HG03439 (cell line): ENCODE results near the gene SETD1A.

ENCODE experiments used
- ATAC-seq: cut with Tn5 transposase; IDR thresholded peaks from one replicate; pipeline ENCODE4 v1.9.1; 2021; ENCODE audit warnings: mild to moderate bottlenecking, moderate library complexity; ENCODE audit not compliant: unreplicated experiment

SETD1A gene

DNA sequence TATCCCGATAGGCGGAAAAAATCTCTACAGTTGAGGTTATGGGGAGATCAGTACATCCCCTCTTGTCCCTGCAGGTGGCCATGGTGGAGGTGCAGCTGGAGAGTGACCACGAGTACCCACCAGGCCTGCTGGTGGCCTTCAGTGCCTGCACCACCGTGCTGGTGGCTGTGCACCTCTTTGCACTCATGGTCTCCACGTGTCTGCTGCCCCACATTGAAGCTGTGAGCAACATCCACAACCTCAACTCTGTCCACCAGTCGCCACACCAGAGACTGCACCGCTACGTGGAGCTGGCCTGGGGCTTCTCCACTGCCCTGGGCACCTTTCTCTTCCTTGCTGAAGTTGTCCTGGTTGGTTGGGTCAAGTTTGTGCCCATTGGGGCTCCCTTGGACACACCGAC is 4.4 kb upstream of the SETD1A start:
- no peak for ATAC-seq

DNA sequence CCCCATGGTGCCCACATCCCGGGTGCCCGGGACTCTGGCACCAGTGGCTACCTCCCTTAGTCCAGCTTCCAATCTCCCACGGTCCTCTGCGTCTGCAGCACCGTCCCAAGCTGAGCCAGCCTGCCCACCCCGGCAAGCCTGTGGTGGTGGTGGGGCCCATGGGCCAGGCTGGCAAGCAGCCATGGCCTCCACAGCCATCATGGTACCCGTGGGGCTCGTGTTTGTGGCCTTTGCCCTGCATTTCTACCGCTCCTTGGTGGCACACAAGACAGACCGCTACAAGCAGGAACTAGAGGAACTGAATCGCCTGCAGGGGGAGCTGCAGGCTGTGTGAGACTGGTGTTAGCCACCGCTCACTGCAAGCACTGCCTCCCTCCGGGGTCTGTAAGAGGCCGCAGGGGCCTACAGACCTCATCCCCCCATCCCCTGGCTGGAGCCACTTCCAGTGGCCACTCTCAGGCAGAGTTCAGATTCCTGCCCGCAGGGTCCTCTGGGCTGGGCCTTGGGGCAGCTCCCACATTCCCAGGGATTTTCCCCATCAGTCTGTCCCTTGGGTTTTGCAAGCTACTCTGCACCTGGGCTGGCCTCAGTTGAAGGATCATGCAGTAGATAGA is 3.9 kb upstream of the SETD1A start:
- no peak for ATAC-seq

DNA sequence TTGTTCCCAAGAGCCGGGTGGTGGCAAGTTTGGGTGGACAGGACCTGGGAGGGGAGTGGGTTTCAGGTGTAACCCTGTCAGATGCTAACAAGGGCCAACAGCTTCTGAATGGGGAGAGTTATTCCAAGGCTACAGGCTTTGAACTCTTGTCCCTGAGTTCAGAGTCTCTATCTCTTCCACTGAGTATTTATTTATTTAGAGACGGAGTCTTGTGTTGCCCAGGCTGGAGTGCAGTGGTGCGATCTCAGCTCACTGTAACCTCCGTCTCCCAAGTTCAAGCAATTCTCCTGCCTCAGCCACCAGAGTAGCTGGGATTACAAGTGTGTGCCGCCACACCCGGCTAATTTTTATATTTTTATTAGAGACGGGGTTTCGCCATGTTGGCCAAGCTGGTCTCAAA is 2.6 kb upstream of the SETD1A start:
- no peak for ATAC-seq

DNA sequence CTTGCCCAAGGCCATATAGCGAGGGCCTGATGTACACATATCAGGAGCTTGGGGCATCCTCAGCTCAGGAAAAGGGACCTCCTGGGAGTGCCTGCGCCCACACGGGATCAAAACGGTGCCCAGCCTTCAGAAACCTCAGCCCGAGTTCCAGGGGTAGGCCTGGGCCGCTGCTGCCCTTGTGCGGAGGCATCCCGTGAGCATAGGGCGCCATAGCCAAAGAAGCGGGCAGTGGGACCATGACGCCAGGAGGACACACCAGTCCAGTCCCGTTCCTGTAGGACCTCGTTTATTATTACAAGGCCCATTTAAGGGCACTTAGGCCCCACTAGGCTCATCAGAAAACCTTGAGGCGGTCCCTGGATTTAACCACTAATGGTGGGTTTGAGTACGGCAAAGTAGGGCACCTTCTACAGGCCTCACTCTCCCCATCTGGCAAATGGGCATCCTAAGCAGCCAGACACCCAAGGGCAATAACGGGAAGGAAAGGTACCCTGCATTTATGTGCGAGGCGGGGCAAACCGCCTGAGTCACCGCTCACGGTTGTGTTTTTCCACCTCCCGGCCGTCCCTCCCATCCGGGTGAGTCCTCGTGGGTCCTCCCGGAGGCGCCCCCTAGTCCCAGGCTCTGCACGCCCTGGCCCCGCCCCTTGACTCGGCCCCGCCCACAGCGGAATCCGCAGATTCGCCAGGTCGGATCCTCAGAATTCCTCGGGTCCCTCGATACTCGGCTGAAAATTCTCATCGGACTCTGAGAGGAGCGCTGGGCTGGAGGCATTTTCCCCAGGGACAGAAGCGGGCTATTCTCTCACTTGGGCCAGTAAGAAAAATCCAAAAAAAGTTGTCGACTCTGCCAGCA is 726 bp upstream of the SETD1A start:
- peak; percentile 50 for ATAC-seq

DNA sequence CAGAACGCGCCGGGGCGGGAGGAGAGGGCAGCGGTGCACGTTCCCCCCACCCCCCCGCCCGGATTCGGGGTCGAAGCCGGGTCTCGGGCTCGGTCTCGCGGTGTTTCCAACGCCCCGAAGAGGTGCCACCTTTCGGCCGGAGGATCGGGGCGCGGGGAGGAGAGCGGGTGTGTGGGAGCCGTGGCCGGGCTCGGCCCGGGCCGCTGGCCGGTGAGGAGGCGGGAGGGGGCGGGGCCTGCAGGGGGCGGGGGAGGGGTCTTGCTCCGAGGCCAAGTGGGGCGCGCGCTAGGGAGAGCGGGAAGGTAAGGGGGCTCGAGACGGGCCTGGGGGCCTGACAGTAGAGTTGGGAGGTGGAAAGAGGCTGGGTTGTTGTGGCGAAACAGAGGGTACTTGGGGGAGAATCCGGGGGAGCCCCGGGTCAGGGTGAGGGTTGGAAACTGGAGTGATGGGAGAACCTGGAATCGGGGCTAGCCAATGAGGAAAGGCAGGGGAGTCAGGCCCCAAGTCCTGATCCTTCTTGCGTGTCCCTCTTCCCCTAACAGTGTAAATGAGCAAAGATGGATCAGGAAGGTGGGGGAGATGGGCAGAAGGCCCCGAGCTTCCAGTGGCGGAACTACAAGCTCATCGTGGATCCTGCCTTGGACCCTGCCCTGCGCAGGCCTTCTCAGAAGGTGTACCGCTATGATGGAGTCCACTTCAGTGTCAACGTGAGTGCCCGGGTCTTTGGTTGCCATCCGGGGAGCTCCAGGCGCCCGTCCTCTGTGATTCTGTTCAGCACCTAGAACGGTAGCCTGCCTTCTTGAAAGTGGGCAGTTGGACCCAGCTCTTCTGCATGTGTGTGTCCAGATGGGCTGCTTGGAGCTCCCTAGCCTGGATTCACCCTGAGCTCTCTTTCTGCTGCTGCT is 873 bp downstream of the SETD1A start:
- ATAC-seq: peak; percentile 23

DNA sequence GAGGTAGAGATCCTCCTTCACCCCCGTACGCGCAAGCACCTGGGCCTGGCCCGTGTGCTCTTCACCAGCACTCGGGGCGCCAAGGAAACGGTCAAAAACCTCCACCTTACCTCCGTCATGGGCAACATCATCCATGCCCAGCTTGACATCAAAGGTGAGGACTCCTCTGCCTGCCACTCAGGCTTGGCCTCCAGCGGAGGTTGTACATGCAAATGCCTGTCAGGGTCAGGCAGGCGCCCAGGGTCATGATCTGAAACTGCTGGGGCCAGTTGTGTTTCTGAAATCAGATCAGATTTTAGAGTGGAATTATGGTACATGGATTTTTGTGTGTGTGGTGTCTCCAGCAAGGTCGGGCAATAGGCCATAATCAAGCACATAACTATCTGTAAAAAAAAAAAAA is 3.8 kb downstream of the SETD1A start:
- ATAC-seq: no peak

DNA sequence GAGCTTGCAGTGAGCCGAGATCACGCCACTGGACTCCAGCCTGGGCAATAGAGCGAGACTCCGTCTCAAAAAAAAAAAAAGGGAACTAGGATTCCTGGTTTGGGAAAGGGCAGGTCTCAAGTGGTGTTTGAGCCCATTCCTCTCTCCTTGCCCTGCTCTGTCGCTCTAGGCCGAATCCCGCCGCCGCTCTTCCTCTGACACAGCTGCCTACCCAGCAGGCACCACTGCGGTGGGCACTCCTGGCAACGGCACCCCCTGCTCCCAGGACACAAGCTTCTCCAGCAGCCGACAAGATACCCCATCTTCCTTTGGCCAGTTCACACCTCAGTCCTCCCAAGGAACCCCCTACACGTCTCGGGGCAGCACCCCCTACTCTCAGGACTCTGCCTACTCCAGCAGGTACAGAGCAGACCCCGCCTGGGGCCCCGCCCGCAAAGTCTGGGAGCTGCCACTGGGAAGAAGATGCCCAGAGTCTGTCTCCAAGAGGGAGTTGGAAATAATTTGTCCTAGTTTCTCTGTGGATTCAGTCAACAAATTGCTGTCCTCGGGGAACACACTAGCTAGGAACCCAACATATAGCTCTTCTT is 6.5 kb downstream of the SETD1A start:
- no peak for ATAC-seq

DNA sequence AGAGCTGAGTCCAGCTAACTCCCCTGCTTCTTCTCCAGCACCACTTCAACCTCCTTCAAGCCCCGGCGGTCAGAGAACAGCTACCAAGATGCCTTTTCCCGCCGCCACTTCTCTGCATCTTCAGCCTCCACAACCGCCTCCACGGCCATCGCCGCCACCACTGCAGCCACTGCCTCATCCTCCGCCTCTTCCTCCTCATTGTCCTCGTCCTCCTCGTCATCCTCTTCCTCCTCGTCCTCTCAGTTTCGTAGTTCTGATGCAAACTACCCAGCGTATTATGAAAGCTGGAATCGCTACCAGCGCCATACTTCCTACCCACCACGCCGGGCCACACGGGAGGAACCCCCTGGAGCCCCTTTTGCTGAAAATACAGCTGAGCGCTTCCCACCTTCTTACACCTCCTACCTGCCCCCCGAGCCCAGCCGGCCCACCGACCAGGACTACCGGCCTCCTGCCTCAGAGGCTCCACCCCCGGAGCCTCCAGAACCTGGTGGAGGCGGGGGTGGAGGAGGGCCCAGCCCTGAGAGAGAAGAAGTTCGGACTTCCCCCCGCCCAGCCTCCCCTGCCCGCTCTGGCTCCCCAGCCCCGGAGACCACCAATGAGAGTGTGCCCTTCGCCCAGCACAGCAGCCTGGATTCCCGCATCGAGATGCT is 7.1 kb downstream of the SETD1A start:
- ATAC-seq: no peak

DNA sequence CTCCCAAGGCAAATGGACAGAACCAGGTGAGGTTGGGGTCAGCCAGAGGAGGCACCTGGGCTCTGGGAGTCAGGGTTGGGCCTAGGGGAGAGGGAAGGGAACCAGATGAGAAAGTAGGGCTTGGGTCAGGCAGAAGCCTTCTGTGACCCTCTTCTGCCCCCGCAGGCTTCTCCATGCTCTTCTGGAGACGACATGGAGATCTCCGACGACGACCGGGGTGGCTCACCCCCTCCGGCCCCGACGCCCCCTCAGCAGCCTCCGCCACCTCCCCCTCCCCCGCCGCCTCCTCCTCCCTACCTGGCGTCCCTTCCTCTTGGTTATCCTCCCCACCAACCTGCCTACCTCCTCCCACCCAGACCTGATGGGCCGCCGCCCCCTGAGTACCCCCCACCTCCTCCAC is 7.9 kb downstream of the SETD1A start:
- no peak for ATAC-seq

DNA sequence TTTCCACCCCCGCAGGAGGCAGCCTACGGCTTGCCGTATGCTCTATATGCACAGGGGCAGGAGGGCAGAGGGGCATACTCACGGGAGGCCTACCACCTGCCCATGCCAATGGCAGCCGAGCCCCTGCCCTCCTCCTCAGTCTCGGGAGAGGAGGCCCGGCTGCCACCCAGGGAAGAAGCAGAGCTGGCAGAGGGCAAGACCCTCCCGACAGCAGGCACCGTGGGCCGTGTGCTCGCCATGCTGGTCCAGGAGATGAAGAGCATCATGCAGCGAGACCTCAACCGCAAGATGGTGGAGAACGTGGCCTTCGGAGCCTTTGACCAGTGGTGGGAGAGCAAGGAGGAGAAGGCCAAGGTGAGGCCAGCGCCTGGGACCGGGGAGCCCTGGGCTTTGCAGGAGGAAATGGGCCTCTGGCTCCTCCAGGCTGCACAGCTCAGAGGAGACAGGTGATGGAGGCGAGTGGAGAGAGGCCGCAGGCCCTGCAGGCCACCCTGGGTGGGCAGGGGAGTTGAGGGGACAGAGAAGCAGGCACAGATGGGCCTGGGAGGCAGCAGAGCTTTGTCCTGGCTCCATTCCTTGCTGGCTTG is 8.6 kb downstream of the SETD1A start:
- ATAC-seq: no peak

DNA sequence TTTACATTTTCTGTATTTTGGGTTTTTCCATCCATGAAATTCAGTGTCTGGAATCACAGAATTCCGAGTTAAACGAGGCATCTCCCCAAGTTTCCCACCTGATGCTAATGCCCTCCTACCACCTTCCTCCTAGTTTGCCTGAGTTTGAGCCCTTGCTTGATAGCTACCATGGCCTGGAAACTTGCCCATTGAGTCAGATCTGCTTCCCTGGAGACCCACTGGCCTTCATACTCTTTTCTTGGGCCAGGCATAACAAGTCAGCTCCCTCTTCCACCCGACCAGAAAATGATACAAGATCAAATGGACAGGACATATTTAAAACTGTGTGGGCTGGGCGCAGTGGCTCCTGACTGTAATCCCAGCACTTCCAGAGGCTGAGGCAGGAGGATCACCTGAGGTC is 10.2 kb downstream of the SETD1A start:
- ATAC-seq: no peak

DNA sequence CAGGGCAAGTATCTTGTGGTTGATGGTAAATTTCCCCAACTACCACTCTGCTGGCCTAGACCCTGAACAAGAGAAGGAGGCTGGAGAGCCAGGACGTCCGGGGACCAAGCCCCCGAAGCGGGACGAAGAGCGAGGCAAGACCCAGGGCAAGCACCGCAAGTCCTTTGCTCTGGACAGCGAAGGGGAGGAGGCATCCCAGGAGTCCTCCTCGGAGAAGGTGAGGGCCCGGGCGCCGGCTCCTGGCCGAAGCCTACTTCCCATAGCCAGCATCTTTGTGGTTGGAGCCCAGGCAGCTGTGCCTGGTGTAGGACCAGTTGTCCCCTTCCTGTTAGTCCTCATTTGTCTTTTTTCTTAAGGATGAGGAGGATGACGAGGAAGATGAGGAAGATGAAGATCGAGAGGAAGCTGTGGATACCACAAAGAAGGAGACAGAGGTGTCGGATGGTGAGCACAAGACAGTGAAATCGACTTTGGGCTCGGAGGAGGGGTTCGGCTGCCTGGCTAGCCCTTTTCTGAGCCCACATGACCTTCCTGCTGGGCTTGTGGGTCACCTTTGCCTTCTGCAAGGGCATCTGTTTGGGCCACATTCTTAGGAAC is 11.8 kb downstream of the SETD1A start:
- ATAC-seq: no peak

DNA sequence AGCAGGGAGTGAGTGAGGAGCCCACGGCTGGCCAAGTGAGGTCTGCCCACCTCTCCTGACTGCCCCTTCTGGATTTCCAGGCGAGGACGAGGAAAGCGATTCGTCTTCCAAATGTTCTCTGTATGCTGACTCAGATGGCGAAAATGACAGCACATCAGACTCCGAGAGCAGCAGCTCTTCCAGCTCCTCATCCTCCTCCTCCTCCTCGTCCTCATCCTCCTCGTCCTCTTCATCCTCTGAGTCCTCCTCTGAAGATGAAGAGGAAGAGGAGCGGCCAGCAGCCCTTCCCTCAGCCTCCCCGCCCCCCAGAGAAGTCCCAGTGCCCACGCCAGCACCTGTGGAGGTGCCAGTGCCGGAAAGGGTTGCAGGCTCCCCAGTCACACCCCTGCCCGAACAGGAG is 13.7 kb downstream of the SETD1A start:
- ATAC-seq: no peak

DNA sequence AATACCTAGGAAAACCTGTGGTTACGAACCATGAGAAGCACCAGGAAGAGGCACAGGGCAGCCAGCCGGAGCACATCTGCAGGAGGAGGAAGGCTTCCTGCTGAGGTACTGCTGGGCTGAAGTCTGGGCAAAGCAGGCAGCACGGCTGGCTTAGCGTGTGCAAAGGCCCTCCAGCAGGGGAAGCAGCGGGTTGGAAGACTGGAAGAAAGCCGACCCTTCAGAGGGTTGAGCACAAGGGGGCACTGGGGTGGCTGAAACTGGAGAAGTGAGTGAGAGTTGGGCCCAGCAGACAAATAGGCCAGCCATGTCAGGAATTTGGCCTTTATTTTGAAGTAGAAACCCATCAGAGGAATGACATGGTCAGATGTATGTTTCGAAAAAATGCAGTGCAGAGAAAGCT is 15.3 kb downstream of the SETD1A start:
- no peak for ATAC-seq

DNA sequence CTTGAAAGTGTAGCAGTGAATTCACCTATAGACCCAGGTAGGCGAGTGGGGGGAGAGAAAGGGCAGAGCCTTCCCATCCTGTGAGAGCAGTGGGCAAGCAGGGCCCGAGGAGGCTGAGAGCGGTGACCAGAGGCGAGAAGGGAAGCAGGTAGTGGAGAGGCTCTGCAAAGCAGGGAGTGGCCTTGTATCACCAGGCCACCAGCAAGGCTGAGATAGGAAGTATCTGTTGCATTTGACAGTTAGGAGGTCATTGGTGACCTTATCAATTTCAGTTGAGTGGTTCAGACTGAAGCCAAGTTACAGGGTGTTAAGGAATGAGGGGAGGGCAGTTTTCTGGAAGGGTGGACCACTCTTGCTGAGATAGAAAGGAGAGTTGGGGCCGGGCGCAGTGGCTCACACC is 16.8 kb downstream of the SETD1A start:
- ATAC-seq: no peak

DNA sequence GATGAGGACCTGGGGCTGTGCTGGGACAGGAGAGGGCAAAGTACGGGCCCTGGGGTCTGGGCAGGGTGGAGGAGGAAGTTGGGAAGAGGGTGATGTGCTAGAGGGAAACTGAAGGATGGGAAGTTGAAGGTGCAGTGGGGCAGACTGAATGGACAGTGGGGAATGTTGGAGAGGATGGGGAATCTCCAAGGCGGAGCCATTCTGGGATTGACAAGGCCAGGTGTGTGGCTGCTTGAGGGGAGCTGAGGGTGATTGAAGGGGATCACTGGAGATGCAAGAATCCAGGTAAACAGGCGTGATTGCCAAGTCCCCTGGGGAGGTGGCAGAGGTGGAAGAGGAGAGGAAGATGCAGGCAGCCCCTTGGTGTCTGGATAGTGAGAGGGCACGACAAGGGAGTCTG is 18.9 kb downstream of the SETD1A start:
- no peak for ATAC-seq

DNA sequence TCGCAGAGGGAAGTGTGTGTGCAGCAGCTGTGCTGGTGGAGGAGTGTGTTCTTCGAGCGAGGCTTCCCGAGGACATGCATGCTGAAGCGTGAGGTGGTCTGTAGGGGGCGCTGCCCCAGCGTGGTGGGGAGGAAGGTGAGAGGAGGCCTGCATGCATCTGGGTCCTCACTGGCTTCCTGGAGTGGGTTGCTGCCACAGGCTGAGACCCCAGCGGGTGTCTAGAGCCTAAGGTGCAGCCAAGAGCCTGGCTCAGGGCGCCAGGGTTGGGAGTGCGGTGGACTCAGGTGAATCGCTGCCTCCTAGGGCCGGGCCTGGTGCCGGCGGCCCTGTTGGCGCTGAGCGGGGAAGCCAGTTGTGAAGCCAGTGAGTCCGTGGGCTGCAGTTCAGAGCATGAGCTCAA is 19.9 kb downstream of the SETD1A start:
- ATAC-seq: no peak

DNA sequence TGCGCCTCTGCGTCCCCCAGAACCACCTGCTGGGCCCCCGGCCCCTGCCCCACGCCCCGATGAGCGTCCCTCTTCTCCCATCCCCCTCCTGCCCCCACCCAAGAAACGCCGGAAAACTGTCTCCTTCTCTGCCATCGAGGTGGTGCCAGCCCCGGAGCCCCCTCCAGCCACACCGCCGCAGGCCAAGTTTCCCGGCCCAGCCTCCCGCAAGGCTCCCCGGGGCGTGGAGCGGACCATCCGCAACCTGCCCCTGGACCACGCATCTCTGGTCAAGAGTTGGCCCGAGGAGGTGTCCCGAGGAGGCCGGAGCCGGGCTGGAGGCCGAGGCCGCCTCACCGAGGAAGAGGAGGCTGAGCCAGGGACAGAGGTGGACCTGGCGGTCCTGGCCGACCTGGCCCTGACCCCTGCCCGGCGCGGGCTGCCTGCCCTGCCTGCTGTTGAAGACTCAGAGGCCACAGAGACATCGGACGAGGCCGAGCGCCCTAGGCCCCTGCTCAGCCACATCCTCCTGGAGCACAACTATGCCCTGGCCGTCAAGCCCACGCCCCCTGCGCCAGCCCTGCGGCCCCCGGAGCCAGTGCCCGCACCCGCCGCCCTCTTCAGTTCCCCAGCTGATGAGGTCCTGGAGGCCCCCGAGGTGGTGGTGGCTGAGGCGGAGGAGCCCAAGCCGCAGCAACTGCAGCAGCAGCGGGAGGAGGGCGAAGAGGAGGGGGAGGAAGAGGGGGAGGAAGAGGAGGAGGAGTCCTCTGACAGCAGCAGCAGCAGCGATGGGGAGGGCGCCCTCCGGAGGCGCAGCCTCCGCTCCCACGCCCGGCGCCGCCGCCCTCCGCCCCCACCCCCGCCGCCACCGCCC is 21.8 kb downstream of the SETD1A start:
- ATAC-seq: no peak

DNA sequence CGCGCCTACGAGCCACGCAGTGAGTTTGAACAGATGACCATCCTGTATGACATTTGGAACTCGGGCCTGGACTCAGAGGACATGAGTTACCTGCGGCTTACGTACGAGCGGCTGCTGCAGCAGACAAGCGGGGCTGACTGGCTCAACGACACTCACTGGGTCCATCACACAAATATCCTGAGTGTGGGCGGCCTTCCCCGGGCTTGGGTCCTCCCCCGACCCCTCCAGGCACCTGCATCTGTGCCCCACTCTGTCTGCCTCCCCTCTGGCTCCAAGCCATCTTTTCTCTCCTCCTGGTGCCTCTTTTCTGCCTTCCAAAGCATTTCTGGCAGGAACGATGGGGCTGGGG is 22.4 kb downstream of the SETD1A start:
- no peak for ATAC-seq
